HCT116 (cell line): ENCODE results near the gene PKNOX2. TPM values are rescaled to one million over a fixed set of nuclear protein-coding genes. Genes with fewer than 3 reads are reported as not detected.

Source experiments
- ATAC-seq: fragments of 200-7000 bp; cut with Tn5 transposase; 2 replicates; pipeline ENCODE4 v1.9.1; 2020; ENCODE audit warnings: mild to moderate bottlenecking, moderate library complexity
- BruUV-seq: library from RNA; stranded (reverse); fragments of 400-500 nt; replicated peaks from 2 replicates; lab custom pipeline; 2021; lab: Mats Ljungman, UMichigan
- CTCF ChIA-PET: fragments of 300-600 bp; sonication (Branson Sonifier 250); formaldehyde crosslinking; loops from one replicate; lab custom pipeline; 2021; ENCODE audit warnings: antibody characterized with exemption; lab: Charles Lee
- POLR2A ChIA-PET: fragments of 300-600, 350-600 bp; sonication (Branson Sonifier 250); formaldehyde crosslinking; loops from one replicate; lab custom pipeline; 2021; ENCODE audit warnings: antibody characterized with exemption; lab: Charles Lee
- RAD21 ChIA-PET, 2 experiments: fragments of 300-600 bp; sonication (Branson Sonifier 250); formaldehyde crosslinking; loops; one replicate each; lab custom pipeline; 2023; ENCODE audit warnings: low total read pairs in 2 of 2; ENCODE audit not compliant: uncharacterized antibody in 2 of 2, unreplicated experiment in 2 of 2, low non-redundant PET in 1 of 2; lab: Charles Lee
- DNase-seq: peaks from one replicate; pipeline ENCODE4 v3.0.0-alpha.2; 2010; ENCODE audit warnings: low read depth, low spot score
- H2AFZ ChIP-seq: fragments of 200-600 bp; shearing (Covaris generic), sonication (generic); 2 replicates; pipeline ENCODE4 v1.6.1; 2017; ENCODE audit warnings: low read depth, mixed run types, mixed read lengths, antibody characterized with exemption, low read length; ENCODE audit not compliant: poor library complexity, severe bottlenecking
- H3K27ac ChIP-seq: 2 replicates; pipeline ENCODE4 v1.5.1; 2012; ENCODE audit warnings: low read depth, low read length
- H3K27me3 ChIP-seq: fragments of 200-600 bp; sonication (generic); 2 replicates; pipeline ENCODE4 v1.6.1; 2016; ENCODE audit warnings: mixed run types, low read length, mixed read lengths; ENCODE audit not compliant: insufficient read depth
- H3K36me3 ChIP-seq, 2 experiments: fragments of 200-500 bp in 1 of 2; fragments of 200-600 bp in 1 of 2; sonication (Bioruptor generic) in 1 of 2; sonication (generic) in 1 of 2; 2 replicates each; pipeline versions ENCODE4 v1.5.1 to v1.6.1; 2014 to 2016; ENCODE audit warnings: low read length in 2 of 2, inconsistent platforms in 1 of 2, mixed read lengths in 1 of 2, mixed run types in 1 of 2; ENCODE audit not compliant: insufficient read depth in 2 of 2, control insufficient read depth in 1 of 2
- H3K4me1 ChIP-seq, 2 experiments: fragments of 200-600 bp in 1 of 2; sonication (generic) in 1 of 2; 2 replicates each; pipeline versions ENCODE4 v1.5.1 to v1.6.1; 2012 to 2017; ENCODE audit warnings: low read length in 2 of 2, inconsistent platforms in 1 of 2, mild to moderate bottlenecking in 1 of 2, mixed read lengths in 1 of 2, mixed run types in 1 of 2, moderate library complexity in 1 of 2; ENCODE audit not compliant: insufficient read depth in 2 of 2, control insufficient read depth in 1 of 2
- H3K4me2 ChIP-seq: fragments of 200-600 bp; sonication (generic); 2 replicates; pipeline ENCODE4 v1.6.1; 2017; ENCODE audit warnings: mixed run types, low read length, mixed read lengths
- H3K4me3 ChIP-seq, 2 experiments: fragments of 200-600 bp in 1 of 2; sonication (generic) in 1 of 2; replicated peaks in 1 of 2; 2 replicates each; pipeline ENCODE4 v1.5.1; 2011 to 2016; ENCODE audit warnings: low read length in 2 of 2, control low read depth in 1 of 2, low read depth in 1 of 2, mild to moderate bottlenecking in 1 of 2, mixed read lengths in 1 of 2, mixed run types in 1 of 2
- H3K79me2 ChIP-seq: fragments of 200-600 bp; sonication (generic); 2 replicates; pipeline ENCODE4 v1.6.1; 2017; ENCODE audit warnings: mild to moderate bottlenecking, mixed run types, low read length, moderate library complexity, mixed read lengths; ENCODE audit not compliant: insufficient read depth
- H3K9ac ChIP-seq: fragments of 200-600 bp; sonication (generic); 2 replicates; pipeline ENCODE4 v1.6.1; 2016; ENCODE audit warnings: low read length, mixed read lengths
- H3K9me2 ChIP-seq: fragments of 200-600 bp; sonication (generic), shearing (Covaris generic); 2 replicates; pipeline ENCODE4 v1.6.1; 2017; ENCODE audit warnings: mixed run types, mild to moderate bottlenecking, moderate library complexity; ENCODE audit not compliant: insufficient read depth
- H3K9me3 ChIP-seq, 2 experiments: fragments of 200-500 bp in 1 of 2; fragments of 200-600 bp in 1 of 2; sonication (Bioruptor generic) in 1 of 2; sonication (generic) in 1 of 2; 2 replicates each; pipeline ENCODE4 v1.6.1; 2014 to 2017; ENCODE audit warnings: low read length in 2 of 2, mixed read lengths in 2 of 2, inconsistent platforms in 1 of 2, low read depth in 1 of 2, mild to moderate bottlenecking in 1 of 2, mixed run types in 1 of 2, moderate library complexity in 1 of 2; ENCODE audit not compliant: control insufficient read depth in 1 of 2, insufficient read depth in 1 of 2
- H4K20me1 ChIP-seq: fragments of 200-600 bp; sonication (generic), shearing (Covaris generic); 2 replicates; pipeline ENCODE4 v1.6.1; 2017; ENCODE audit warnings: mixed run types, mild to moderate bottlenecking, moderate library complexity; ENCODE audit not compliant: insufficient read depth
- EGR1 ChIP-seq: IDR thresholded peaks from 2 replicates; pipeline ENCODE4 v1.6.1; 2012; ENCODE audit warnings: low read depth
- ELF1 ChIP-seq: IDR thresholded peaks from 2 replicates; pipeline ENCODE4 v1.6.1; 2012; ENCODE audit warnings: low read depth, borderline replicate concordance
- JUND ChIP-seq: IDR thresholded peaks from 2 replicates; pipeline ENCODE4 v1.6.1; 2012
- YY1 ChIP-seq: IDR thresholded peaks from 2 replicates; pipeline ENCODE4 v1.6.1; 2011; ENCODE audit warnings: low read length, low read depth, moderate library complexity, mild to moderate bottlenecking; ENCODE audit not compliant: insufficient replicate concordance; ENCODE audit errors: extremely low read depth
- ZBTB33 ChIP-seq: IDR thresholded peaks from 2 replicates; pipeline ENCODE4 v1.6.1; 2011; ENCODE audit warnings: mild to moderate bottlenecking, low read length, moderate library complexity; ENCODE audit not compliant: insufficient replicate concordance; ENCODE audit errors: extremely low read depth
- intact Hi-C: fragments of 100-400 bp; cut with micrococcal nuclease; formaldehyde crosslinking; loops from 2 replicates; pipeline ENCODE4 v1.10.0; 2022
- total RNA-seq: library from RNA; stranded (reverse); gene quantifications from one replicate; pipeline ENCODE4 v1.2.1, GENCODE V29; 2021; ENCODE audit not compliant: unreplicated experiment
- TF ChIP-seq, protein P1 (sequence below): IDR thresholded peaks from 2 replicates; pipeline ENCODE4 v1.6.1; 2012

The PKNOX2 gene
- total RNA-seq, 1 experiment from 2014 or later: 0.20 TPM

DNA sequence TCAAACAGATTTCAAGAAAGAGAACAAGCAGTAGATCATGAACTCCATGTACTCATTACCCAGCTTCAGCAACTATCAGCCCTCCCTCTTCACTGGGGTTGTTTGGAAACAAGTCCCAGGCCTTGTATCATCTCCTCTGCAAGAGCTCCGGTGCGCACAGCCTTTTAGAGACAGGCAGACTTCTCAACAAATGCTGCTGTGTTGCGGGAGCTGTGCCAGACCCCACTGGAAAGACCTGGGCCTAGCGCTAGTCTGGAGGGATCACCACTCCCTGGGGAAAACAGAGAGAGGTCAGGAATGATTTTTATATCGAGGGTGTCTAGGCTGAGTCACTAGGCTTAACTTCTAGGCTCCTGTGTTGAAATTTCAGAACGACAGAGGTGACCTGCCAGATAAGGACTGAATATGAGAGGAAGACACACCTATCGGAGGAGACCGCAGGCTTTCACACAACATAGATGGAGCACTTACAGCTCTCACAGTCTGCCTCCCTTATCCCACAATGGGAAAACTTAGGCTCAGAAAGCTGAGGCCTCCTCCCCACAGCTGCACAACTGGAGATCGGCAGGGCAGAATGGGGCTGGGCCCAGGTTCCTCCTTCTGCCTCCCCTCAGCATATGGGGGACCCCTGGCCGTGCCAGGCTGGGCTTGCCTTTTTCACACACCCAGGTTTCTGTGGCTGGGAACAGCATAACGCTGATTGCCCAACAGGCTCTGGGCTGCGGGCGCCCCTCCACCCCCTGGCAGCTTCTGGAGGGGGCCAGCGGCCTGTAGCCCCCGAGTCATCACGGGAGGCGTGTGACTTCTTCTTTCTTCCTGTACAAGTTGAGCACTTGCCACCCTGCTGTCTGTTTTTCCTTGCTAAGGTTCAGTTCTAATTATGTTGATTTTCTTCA lies 86.0 kb downstream of the PKNOX2 start:
- CTCF ChIA-PET: no interaction called here
- POLR2A ChIA-PET: no interaction called here
- Histone ChIP-seq H3K4me2 (no peak overlapping the region), H3K27ac (no peak overlapping the region), H3K9ac (no peak overlapping the region), H2AFZ (no peak overlapping the region), H3K79me2 (no peaks in the 10 kb centered on the region), H3K4me3 (no peak overlapping the region), H4K20me1 (no peaks in the 10 kb centered on the region), H3K9me3 (no peaks in the 10 kb centered on the region), H3K9me2 (no peaks in the 10 kb centered on the region), H3K27me3 (peaks cover 5% of the 10 kb centered on the region; the same call in 1 of the 2 replicates), H3K4me1 (no peaks in the 10 kb centered on the region), H3K36me3 (no peaks in the 10 kb centered on the region)
- no TSS peak for BruUV-seq
- ATAC-seq (no peak), DNase-seq (no peak)
- intact Hi-C loops: no loop called here
- TF ChIP-seq ELF1: no peak
- TF ChIP-seq EGR1: no peak
- RAD21 ChIA-PET: no interaction called here

DNA sequence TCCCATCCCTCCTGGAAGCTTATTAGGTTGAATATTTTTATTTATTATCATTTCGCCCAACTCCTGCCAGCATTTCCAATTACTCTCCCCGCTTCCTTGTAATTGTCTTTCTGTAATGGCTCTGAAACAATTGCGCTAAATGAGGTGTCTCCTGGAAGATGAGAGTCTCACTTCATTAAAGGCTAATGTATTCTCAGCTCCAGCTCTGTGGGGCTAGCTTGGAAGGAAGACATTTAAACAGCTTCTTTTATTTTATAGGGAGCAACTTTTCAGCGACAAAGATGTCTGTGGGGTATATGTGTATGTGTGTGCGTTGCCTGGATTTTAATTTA lies 86.6 kb downstream of the PKNOX2 start:
- no peak overlapping the region for H3K4me2 ChIP-seq
- no peaks in the 10 kb centered on the region for H3K4me1 ChIP-seq
- H3K27ac ChIP-seq: no peak overlapping the region
- ATAC-seq (no peak), DNase-seq (no peak)
- H3K9me2 ChIP-seq: no peaks in the 10 kb centered on the region
- ChIA-PET CTCF (no interaction called here), POLR2A (no interaction called here), RAD21 (no interaction called here)
- H3K79me2 ChIP-seq: no peaks in the 10 kb centered on the region
- intact Hi-C loops: no loop called here
- no peaks in the 10 kb centered on the region for H3K36me3 ChIP-seq
- no peak overlapping the region for H3K9ac ChIP-seq
- H3K27me3 ChIP-seq: peaks cover 5% of the 10 kb centered on the region; the same call in 1 of the 2 replicates
- no peaks in the 10 kb centered on the region for H3K9me3 ChIP-seq
- no peak overlapping the region for H2AFZ ChIP-seq
- no peaks in the 10 kb centered on the region for H4K20me1 ChIP-seq
- no TSS peak for BruUV-seq
- H3K4me3 ChIP-seq: no peak overlapping the region
- no peak for TF ChIP-seq ELF1
- TF ChIP-seq, protein P1, sequence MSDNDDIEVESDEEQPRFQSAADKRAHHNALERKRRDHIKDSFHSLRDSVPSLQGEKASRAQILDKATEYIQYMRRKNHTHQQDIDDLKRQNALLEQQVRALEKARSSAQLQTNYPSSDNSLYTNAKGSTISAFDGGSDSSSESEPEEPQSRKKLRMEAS: no peak
- no peak for TF ChIP-seq YY1
- TF ChIP-seq ZBTB33: no peak
- no peak for TF ChIP-seq JUND
- TF ChIP-seq, all 23 proteins: peak for 0
